ENCODE results near the gene PKD1. TPM values are rescaled to one million over a fixed set of nuclear protein-coding genes. Genes with fewer than 3 reads are reported as not detected.
"Not testable (repeated sequence)": the region's sequence is repeated elsewhere in the genome, so short reads cannot be mapped to it uniquely, and the experiment has no call there.

PKD1 gene
- total and polyA plus RNA-seq, 4 experiments from 2014 or later, result 2.3 to 126 (median 68.1) TPM

DNA sequence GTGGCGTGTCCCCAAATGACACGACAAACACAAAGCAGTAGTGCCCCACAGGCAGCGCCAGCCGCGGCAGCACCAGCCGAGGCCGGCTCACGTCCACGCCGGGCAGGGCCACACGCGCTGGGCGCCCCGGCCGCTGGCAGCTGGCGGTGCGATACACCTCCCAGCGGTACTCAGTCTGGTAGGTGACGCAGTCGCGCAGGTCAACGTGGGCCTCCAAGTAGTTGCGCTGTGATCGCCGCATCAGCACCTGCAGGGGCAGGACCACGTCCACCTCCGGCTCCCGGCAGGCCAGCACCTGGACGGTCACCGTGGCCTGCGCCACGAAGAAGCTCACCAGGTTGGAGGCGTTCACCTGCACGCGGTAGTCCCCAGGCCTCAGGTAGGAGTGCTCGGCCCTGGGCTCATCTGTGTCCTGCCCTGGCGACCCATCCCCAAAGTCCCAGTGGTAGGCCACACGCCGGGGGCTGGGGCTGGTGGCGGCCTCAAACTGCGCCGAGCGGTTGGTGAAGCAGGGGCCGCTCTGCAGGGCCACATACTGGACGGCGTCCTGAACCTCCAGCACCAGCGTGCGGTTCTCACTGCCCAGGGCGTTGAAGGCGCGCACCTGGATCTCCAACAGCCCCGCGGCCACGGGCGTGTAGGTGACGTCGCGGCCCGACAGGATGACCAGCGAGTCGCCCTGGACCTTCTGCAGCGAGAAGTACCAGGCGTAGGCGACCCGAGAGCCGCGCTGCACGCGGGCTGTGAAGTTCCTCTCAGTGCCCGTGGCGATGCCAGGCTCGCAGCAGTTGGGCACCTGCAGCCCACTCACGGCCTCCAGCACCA lies 27.0 kb downstream of the PKD1 start:
- CTCF ChIA-PET (ENCODE audit: partially characterized antibody), result not testable (repeated sequence)

DNA sequence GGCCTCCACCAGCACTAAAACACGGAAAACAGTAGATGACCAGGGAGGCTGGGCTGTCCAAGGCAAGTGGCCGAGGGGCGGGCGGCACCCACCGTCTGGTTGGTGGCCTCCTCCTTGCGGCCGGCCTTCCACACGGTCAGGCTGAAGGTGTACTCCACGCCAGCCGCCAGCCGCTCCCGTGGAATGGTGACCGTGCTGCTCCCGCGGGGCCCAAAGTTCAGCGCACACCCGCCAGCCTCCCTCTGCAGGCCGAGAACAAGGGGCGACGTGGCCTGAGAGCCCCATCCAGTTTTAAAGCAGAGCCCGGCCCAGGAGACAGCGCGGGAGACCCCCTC lies 27.9 kb downstream of the PKD1 start:
- DNase-seq; H3K4me1 ChIP-seq (ENCODE audit: insufficient read depth, low read length); H3K27ac ChIP-seq (ENCODE audit: low read depth, low read length); H3K4me3 Mint-ChIP-seq; H3K4me3 ChIP-seq (ENCODE audit: low read length in 2 of 2); intact Hi-C loops (cut with micrococcal nuclease); H3K27me3 Mint-ChIP-seq; POLR2A ChIA-PET (ENCODE audit: partially characterized antibody); H3K9me3 ChIP-seq (ENCODE audit: control insufficient read depth in 1 of 2, low read length in 2 of 2); H3K4me1 Mint-ChIP-seq; H3K36me3 ChIP-seq (ENCODE audit: insufficient read depth, low read length); H3K27me3 ChIP-seq (ENCODE audit: insufficient read depth, low read length); CTCF ChIA-PET (ENCODE audit: partially characterized antibody); H3K9me3 Mint-ChIP-seq: not testable (repeated sequence)
- peaks cover 4 to 11% of the 10 kb centered on the region in 2 donors for H3K36me3 Mint-ChIP-seq
- peak overlapping the region in 1 of 7 donors; percentile 68 for H3K27ac Mint-ChIP-seq

More for the DNA sequence above, 27.0 kb downstream of the PKD1 start:
- H3K4me3 ChIP-seq (ENCODE audit: low read length in 2 of 2); H3K27me3 ChIP-seq (ENCODE audit: insufficient read depth, low read length); intact Hi-C loops (cut with micrococcal nuclease); H3K36me3 ChIP-seq (ENCODE audit: insufficient read depth, low read length); H3K9me3 Mint-ChIP-seq; H3K36me3 Mint-ChIP-seq; H3K27me3 Mint-ChIP-seq; H3K9me3 ChIP-seq (ENCODE audit: control insufficient read depth in 1 of 2, low read length in 2 of 2); H3K27ac Mint-ChIP-seq; DNase-seq; H3K4me1 ChIP-seq (ENCODE audit: insufficient read depth, low read length); POLR2A ChIA-PET (ENCODE audit: partially characterized antibody); H3K4me3 Mint-ChIP-seq; H3K4me1 Mint-ChIP-seq; H3K27ac ChIP-seq (ENCODE audit: low read depth, low read length): not testable (repeated sequence)

DNA sequence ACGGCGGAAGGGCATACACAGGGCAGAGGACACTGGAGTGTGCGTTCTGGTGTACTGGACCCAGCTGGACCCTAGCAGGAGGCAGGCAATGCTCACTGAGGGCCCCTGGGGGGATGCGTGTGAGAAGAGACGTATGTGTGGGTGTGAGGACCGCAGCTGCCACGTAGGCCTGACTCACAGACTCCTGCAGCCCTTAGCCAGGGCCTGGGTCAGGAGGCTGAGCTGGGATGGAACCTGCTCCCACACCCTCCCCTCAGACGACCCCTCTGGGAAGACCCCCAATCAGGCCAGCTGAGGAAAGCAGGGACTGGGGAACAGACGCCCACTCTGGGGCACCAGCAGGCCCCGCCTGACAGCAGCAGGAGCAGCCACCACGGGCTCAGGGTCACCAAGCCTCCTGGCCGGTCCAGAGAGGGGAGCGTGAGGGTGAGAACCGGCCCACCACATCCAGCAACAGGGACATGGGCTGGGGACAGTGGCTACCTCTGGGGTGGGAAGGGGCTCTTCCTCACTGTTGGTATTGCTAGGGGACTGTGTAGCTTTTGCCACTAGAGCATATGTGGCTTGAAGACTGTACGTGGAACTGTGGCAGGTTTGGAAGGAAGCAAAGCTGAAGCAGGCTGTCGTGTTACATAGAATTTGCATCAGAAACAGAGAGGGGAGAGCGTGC lies 28.4 kb downstream of the PKD1 start:
- H3K36me3 Mint-ChIP-seq, result peaks cover 4 to 11% of the 10 kb centered on the region in 2 donors
- H3K4me1 Mint-ChIP-seq; POLR2A ChIA-PET (ENCODE audit: partially characterized antibody); H3K4me3 Mint-ChIP-seq; H3K9me3 ChIP-seq (ENCODE audit: control insufficient read depth in 1 of 2, low read length in 2 of 2); H3K9me3 Mint-ChIP-seq; H3K36me3 ChIP-seq (ENCODE audit: insufficient read depth, low read length); H3K27me3 ChIP-seq (ENCODE audit: insufficient read depth, low read length); intact Hi-C loops (cut with micrococcal nuclease); CTCF ChIA-PET (ENCODE audit: partially characterized antibody); H3K27me3 Mint-ChIP-seq; H3K4me3 ChIP-seq (ENCODE audit: low read length in 2 of 2); H3K4me1 ChIP-seq (ENCODE audit: insufficient read depth, low read length); H3K27ac ChIP-seq (ENCODE audit: low read depth, low read length): not testable (repeated sequence)
- peak in 1 of 5 donors; percentile 2 for DNase-seq
- H3K27ac Mint-ChIP-seq, result peak overlapping the region in 2 of 7 donors; percentile 64 to 68

DNA sequence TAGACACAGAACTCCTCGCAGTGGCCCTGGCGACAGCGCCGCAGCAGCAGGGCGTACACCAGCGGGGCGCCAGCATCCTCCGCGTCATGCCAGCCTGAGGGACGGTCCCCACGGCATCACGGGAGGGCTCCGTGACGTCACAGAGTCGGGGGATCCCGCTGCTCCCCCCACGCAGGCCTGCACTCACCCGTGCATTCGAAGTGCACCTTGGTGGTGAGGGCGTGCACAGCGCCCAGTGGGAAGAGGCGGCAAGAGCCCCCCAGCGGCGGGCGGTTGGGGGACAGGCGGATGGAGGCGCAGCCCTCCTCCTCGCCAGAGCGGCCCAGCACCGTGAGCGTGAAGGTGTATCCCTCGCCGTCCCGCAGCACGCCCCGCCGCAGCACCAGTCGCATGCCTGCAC lies 29.5 kb downstream of the PKD1 start:
- intact Hi-C loops (cut with micrococcal nuclease); H3K36me3 ChIP-seq (ENCODE audit: insufficient read depth, low read length); POLR2A ChIA-PET (ENCODE audit: partially characterized antibody); H3K4me3 ChIP-seq (ENCODE audit: low read length in 2 of 2); H3K4me1 Mint-ChIP-seq; H3K9me3 Mint-ChIP-seq; H3K9me3 ChIP-seq (ENCODE audit: control insufficient read depth in 1 of 2, low read length in 2 of 2); H3K27ac Mint-ChIP-seq; H3K27me3 Mint-ChIP-seq; H3K27me3 ChIP-seq (ENCODE audit: insufficient read depth, low read length); H3K4me3 Mint-ChIP-seq; H3K27ac ChIP-seq (ENCODE audit: low read depth, low read length); H3K4me1 ChIP-seq (ENCODE audit: insufficient read depth, low read length); CTCF ChIA-PET (ENCODE audit: partially characterized antibody): not testable (repeated sequence)
- H3K36me3 Mint-ChIP-seq, result peaks cover 8 to 13% of the 10 kb centered on the region in 2 donors
- DNase-seq, result peak in 1 of 5 donors; percentile 10

DNA sequence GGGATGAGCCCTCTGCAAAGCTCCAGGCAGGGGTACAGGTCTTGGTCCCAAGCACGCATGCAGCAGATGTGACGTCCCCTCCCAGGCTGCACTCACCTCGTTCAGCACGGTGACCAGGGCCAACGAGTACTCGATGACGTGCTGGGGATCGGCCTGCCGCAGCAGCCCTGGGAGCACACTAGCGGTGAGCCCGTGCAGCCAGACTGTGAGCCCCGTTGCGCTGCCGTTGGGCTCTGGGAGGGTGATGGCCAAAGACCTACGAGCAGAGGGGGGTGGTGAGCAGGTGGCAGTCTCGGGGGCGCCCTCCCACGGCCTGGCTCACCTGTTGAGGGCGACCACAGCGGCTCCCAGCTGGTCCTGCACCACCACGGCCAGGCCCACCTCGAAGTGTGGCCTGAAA lies 29.9 kb downstream of the PKD1 start:
- H3K27ac ChIP-seq (ENCODE audit: low read depth, low read length); CTCF ChIA-PET (ENCODE audit: partially characterized antibody); H3K27me3 Mint-ChIP-seq; H3K4me1 ChIP-seq (ENCODE audit: insufficient read depth, low read length); H3K4me1 Mint-ChIP-seq; H3K27me3 ChIP-seq (ENCODE audit: insufficient read depth, low read length); H3K9me3 ChIP-seq (ENCODE audit: control insufficient read depth in 1 of 2, low read length in 2 of 2); H3K9me3 Mint-ChIP-seq; intact Hi-C loops (cut with micrococcal nuclease); H3K4me3 Mint-ChIP-seq; H3K36me3 ChIP-seq (ENCODE audit: insufficient read depth, low read length); POLR2A ChIA-PET (ENCODE audit: partially characterized antibody); H3K4me3 ChIP-seq (ENCODE audit: low read length in 2 of 2); H3K27ac Mint-ChIP-seq; DNase-seq: not testable (repeated sequence)
- H3K36me3 Mint-ChIP-seq, result peaks cover 10 to 12% of the 10 kb centered on the region in 2 donors

DNA sequence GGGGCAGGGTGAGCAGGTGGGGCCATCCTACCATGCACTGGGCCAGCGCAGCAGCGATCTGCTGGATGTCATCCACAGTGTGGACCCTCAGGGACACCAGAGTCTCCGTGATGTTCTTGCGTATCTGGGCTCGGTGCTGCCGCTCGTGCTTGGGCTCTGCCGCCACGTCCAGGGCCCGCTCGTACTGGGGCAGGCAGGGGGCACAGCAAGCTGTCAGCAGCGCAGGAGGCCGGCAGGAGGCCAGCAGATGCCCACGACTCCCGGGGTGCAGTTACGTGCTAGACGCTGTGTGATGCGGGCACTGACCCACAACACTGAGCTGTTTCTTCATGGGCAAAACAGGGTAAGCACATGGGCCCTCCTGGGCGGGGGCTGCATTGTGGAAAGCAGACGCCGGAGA lies 30.4 kb downstream of the PKD1 start:
- intact Hi-C loops (cut with micrococcal nuclease); H3K4me1 Mint-ChIP-seq; H3K36me3 ChIP-seq (ENCODE audit: insufficient read depth, low read length); H3K36me3 Mint-ChIP-seq; DNase-seq; H3K27ac Mint-ChIP-seq; H3K4me3 Mint-ChIP-seq; CTCF ChIA-PET (ENCODE audit: partially characterized antibody); H3K27me3 ChIP-seq (ENCODE audit: insufficient read depth, low read length); H3K4me1 ChIP-seq (ENCODE audit: insufficient read depth, low read length); H3K27ac ChIP-seq (ENCODE audit: low read depth, low read length); POLR2A ChIA-PET (ENCODE audit: partially characterized antibody); H3K9me3 ChIP-seq (ENCODE audit: control insufficient read depth in 1 of 2, low read length in 2 of 2); H3K4me3 ChIP-seq (ENCODE audit: low read length in 2 of 2); H3K27me3 Mint-ChIP-seq; H3K9me3 Mint-ChIP-seq: not testable (repeated sequence)

DNA sequence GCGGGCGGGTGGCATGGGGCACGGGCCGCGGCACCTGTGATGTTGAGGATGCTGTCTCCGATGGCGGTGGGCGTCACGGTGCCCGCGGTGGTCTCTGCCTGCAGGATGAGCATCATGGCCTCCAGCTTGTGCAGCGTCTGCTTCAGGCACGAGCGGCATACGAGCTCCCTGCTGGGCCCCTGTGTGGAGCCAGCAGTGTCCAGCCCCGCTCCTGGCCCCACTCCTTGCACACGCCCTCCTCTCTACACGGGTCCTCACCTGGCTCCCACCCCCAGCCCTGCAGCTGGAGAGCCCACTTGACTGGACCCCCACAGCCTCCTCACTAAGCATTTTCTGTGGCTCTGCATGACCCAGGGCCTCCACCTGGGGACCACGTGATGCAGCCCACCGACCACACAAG lies 31.2 kb downstream of the PKD1 start:
- H3K27me3 ChIP-seq (ENCODE audit: insufficient read depth, low read length); H3K4me1 Mint-ChIP-seq; intact Hi-C loops (cut with micrococcal nuclease); DNase-seq; H3K36me3 Mint-ChIP-seq; H3K36me3 ChIP-seq (ENCODE audit: insufficient read depth, low read length); H3K4me3 Mint-ChIP-seq; H3K4me1 ChIP-seq (ENCODE audit: insufficient read depth, low read length); POLR2A ChIA-PET (ENCODE audit: partially characterized antibody); H3K27ac ChIP-seq (ENCODE audit: low read depth, low read length); H3K9me3 Mint-ChIP-seq; H3K9me3 ChIP-seq (ENCODE audit: control insufficient read depth in 1 of 2, low read length in 2 of 2); CTCF ChIA-PET (ENCODE audit: partially characterized antibody); H3K4me3 ChIP-seq (ENCODE audit: low read length in 2 of 2); H3K27me3 Mint-ChIP-seq; H3K27ac Mint-ChIP-seq: not testable (repeated sequence)

Data from CD4-positive, alpha-beta memory T cell (primary cell).